Effector CD8-positive, alpha-beta T cell (primary cell): ENCODE data around the gene MOSPD2.

Experiments
- DNase-seq: peaks from one replicate; lab custom pipeline; 2025; lab: John Stamatoyannopoulos, UW
- total RNA-seq, 4 experiments: gene quantifications; one replicate each; lab custom pipeline; 2026; lab: John Stamatoyannopoulos, UW

The MOSPD2 gene
- 19.2 to 24.2 (median 20.2) reads per million in 4 experiments for total RNA-seq

GRCh38 chrX:14872851-14873675 is at the start of gene MOSPD2, which contains the start of gene FANCB:
MOSPD2 (plus strand) TSS chrX:14873421; CDS start chrX:14873529, 108 bp downstream.
FANCB (minus strand) TSS chrX:14873069; CDS start chrX:14865510, 7,559 bp downstream.
- peak; percentile 87 for DNase-seq

GRCh38 chrX:14825851-14826250 is 47.4 kb upstream of the MOSPD2 start:
- no peak for DNase-seq

GRCh38 chrX:14826319-14826718 is 46.9 kb upstream of the MOSPD2 start:
- DNase-seq: no peak

GRCh38 chrX:14829643-14830042 is 43.6 kb upstream of the MOSPD2 start:
- DNase-seq: no peak

GRCh38 chrX:14832151-14832550 is 41.1 kb upstream of the MOSPD2 start:
- DNase-seq: no peak

- no peak for DNase-seq
Observed at GRCh38 chrX:14832586-14832985, 40.6 kb upstream of the MOSPD2 start.

GRCh38 chrX:14837155-14837554 is 36.1 kb upstream of the MOSPD2 start:
- DNase-seq: no peak

- DNase-seq: no peak
Observed at GRCh38 chrX:14843666-14844065, 29.6 kb upstream of the MOSPD2 start.

- no peak for DNase-seq
Observed at GRCh38 chrX:14851526-14851925, 21.7 kb upstream of the MOSPD2 start.

- no peak for DNase-seq
Observed at GRCh38 chrX:14864631-14865030, 8.6 kb upstream of the MOSPD2 start.

- DNase-seq: no peak
Observed at GRCh38 chrX:14865201-14865600, 8.0 kb upstream of the MOSPD2 start.

- DNase-seq: no peak
Observed at GRCh38 chrX:14871767-14872166, 1.5 kb upstream of the MOSPD2 start.

GRCh38 chrX:14872355-14872754 is 866 bp upstream of the MOSPD2 start:
- no peak for DNase-seq

GRCh38 chrX:14873676-14874049 is 442 bp downstream of the MOSPD2 start:
- DNase-seq: no peak

GRCh38 chrX:14875624-14876023 is 2.4 kb downstream of the MOSPD2 start:
- no peak for DNase-seq

- DNase-seq: no peak
Observed at GRCh38 chrX:14883826-14884225, 10.6 kb downstream of the MOSPD2 start.

GRCh38 chrX:14884714-14885113 is 11.5 kb downstream of the MOSPD2 start:
- DNase-seq: no peak

GRCh38 chrX:14886252-14886651 is 13.0 kb downstream of the MOSPD2 start:
- DNase-seq: no peak

GRCh38 chrX:14896273-14896672 is 23.1 kb downstream of the MOSPD2 start:
- DNase-seq: no peak

GRCh38 chrX:14897042-14897441 is 23.8 kb downstream of the MOSPD2 start:
- no peak for DNase-seq

GRCh38 chrX:14899607-14900006 is 26.4 kb downstream of the MOSPD2 start:
- no peak for DNase-seq

GRCh38 chrX:14902537-14902936 is 29.3 kb downstream of the MOSPD2 start:
- no peak for DNase-seq

- DNase-seq: no peak
Observed at GRCh38 chrX:14903891-14904290, 30.7 kb downstream of the MOSPD2 start.

GRCh38 chrX:14913241-14913640 is 40.0 kb downstream of the MOSPD2 start:
- no peak for DNase-seq
